ENCODE data around the gene COL5A3.
"Not testable (repeated sequence)": the region's sequence is repeated elsewhere in the genome, so short reads cannot be mapped to it uniquely, and the experiment has no call there.

COL5A3 gene

GRCh38 chr19:10010247-10010691, at the start of gene COL5A3:
Gene COL5A3, minus strand, starts transcription at chr19:10010504. Its CDS starts 119 bp downstream, at chr19:10010385.
- DNase-seq (ENCODE audit: low read depth in 3 of 3), result no peak

- no peak for DNase-seq (ENCODE audit: low read depth in 3 of 3)
Measured at GRCh38 chr19:10052602-10053360, 42.5 kb upstream of the COL5A3 start.

DNA sequence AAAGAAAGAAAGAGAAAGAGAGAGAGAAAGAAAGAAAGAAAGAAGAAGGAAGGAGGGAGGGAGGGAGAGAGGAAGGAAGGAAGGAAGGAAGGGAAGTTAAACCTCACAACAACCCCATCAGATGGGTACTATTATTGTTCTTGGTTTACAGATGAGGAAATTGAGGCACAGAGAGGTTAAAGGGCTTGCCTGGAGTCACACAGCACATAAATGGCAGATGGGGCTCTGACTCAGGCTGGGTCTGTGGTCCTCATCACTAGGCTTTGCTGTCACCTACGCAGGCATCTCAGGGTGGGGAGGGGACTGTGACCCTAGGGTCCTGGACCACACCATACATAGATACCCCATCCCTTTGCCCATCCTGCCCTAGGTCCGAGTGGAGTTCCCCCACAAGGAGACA, 39.3 kb upstream of the COL5A3 start:
- DNase-seq (ENCODE audit: low read depth in 3 of 3), result no peak

- no peak for DNase-seq (ENCODE audit: low read depth in 3 of 3)
Measured at GRCh38 chr19:10045371-10045770, 35.1 kb upstream of the COL5A3 start.

DNA sequence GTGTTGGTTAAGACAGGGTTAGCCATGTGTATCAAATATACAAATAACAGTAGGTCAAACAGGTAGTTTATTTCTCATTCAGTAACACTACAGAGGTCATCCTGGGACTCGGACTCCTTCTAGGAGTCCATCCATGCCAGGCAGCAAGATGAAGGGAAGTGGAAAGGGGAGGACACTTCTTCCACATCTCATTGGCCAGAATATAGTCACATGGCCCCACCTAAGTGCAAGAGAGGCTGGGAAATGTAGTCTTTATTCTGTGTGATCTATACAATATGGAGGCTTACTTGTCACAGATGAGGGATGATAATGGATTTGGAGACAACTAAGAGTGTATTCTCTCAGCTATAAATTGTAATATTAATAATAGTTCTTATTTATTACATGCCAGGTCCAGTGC, 34.1 kb upstream of the COL5A3 start:
- no peak for DNase-seq (ENCODE audit: low read depth in 3 of 3)

DNA sequence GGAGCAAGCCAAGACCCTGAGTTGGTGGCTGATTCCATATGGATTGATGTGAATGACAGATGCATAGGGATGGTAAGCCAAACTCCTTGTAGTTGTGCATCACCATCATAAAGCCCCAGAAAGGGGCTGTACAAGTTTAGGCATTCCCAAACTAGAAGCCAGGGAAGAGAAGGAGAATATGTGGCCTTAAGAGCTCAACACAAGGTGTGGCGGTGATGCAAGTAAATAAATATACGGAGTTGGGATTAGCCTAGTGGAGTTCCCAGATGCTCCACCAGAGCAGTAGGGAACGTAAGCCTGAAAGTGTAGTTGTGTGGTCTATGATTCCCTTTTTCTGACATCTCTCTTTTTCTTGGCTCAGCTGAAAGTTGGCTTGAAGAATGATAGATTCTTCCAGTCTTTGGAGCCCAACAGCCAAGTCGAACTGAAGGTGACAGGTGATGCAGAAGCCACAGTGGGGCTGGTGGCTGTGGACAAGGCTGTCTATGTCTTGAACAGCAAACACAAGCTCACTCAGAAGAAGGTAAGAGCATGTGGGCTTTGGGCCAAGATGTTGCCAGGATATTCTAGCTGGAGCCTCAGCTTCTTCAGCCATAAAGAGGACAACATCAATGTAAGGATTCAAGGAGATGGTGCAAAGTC, 33.1 kb upstream of the COL5A3 start:
- no peak for DNase-seq (ENCODE audit: low read depth in 3 of 3)

DNA sequence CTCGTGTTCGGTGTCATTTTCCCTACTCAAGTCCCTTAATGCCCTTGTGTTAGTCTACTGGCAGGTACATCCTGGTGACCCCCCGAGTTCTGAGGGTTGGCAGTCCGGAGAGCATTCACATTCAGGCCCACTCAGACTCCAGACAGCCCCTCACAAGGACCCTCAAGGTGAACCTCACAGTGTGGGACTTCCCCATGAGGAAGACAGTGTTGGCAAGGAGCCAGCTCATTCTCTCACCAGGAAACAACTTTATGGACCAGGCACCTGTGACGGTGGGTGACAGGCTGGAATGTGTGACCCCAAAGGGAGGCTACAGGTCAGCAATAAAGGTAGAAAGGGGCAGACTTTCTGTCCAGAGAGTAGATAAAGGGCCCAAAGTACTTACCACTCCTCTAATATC, 27.5 kb upstream of the COL5A3 start:
- no peak for DNase-seq (ENCODE audit: low read depth in 3 of 3)

DNA sequence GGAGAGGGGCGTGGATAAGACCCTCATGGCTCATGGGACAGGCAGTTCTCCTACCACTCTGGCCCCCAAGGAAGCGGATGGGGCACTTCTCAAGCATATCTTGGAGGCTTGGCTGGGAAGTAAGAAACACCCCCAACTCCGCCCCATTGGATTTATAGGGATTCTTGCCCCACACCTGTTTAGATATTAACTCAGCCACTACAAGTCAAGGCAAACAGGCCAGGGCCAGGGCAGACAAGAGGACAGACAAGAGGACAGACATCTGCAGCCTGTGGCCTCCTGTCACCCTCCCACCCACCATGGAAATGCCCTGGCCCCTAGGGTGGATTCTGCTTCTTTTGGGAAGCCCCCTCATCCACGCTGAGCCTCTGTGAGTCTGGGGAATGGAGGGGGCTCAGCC, 27.1 kb upstream of the COL5A3 start:
- no peak for DNase-seq (ENCODE audit: low read depth in 3 of 3)

DNA sequence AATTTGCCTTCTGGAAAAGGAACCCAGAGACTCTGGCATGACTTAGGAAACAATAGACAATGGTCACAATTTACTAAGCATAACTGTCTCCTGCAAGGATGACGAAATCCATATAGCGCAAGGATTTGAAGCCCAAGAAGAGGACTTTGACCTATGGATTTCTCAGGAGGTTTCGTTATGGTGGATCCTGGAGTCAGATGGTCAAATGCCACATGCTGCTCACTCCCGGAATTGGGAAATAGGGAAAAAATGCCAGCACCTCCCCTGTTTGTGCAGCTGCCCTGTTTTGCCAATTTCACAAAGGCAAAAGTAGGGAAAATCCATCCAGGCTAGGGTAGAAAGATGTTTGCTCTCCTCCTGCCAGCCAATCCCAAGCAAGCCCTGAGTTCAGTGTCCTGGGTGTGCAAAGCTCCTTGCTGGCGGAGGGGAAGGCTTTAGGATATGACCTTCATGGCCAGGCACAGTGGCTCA, 26.3 kb upstream of the COL5A3 start:
- no peak for DNase-seq (ENCODE audit: low read depth in 3 of 3)

GRCh38 chr19:10033614-10034013, 23.3 kb upstream of the COL5A3 start:
- no peak for DNase-seq (ENCODE audit: low read depth in 3 of 3)

- DNase-seq (ENCODE audit: low read depth in 3 of 3), result peak; percentile 51 to 63 (median 54)
Measured at GRCh38 chr19:10027158-10027997, 17.1 kb upstream of the COL5A3 start.

DNA sequence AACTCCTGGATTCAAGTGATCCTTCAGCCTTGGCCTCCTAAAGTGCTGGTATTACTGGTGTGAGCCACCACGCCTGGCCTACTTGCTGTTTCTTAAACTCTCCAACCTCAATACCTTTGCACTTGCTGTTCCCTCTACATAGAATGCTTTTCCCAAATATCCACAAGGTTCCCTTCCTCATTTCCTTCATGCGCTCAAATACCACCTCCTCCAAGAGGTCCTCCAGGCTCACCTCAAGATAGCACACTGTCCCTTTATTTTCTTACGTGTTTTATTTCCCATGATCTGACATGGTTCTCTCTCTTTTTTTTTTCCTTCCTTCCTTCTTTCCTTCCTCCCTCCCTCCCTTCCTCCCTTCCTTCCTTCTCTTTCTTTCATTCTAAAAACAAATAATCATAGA, 16.4 kb upstream of the COL5A3 start:
- DNase-seq (ENCODE audit: low read depth in 3 of 3), result no peak

DNA sequence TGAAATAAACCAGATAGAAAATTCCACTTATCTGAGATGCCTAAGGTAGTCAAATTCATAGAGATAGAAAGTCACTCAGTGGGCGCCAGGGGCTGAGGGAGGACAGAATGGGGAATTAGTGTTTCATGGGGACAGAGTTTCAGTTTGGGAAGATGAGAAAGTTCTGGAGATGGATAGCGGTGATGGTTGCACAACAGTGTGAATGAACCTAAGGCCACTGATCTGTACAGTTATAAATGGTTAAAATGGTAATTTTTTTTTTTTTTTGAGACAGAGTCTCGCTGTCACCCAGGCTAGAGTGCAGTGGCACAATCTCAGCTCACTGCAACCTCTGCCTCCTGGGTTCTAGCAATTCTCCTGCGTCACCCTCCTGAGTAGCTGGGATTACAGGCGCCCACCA, 12.8 kb upstream of the COL5A3 start:
- not testable (repeated sequence) for DNase-seq (ENCODE audit: low read depth in 3 of 3)

DNA sequence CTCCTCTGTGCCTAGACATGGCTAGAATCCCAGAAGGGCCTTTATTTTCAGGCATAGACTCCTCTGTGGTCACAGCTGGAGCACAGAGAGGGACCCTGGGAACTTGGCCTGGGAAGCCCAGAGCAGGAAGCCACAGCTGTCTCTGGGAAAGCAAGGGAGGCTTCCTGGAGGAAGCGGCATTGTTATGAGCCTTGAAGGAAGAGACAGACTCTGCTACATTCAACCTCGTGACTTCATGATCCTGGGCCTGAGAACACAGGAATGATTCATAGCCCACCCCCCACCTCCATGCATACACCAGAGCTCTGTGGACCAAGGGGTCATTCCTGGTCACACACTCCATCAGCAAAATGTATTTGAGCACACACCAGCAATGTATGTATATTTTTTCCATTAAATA, 11.6 kb upstream of the COL5A3 start:
- no peak for DNase-seq (ENCODE audit: low read depth in 3 of 3)

DNA sequence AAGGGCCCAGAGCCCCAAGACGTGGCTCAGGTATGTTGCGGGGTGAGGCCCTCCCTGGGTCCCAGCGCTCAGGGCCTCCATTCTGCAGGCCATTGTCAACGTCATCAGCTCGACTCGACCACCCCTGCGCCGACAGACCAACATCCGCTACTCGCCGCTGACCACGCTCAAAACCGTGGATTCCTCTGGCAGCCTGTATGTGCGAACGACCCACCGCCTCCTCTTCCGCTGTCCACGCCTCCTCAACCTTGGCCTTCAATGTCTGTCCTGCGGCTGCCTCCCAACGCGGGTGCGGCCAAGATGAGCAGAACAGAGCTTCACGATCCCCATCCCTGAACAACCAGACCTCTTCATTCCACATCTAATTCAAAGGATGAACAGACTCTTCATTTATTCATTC, 11.1 kb upstream of the COL5A3 start:
- DNase-seq (ENCODE audit: low read depth in 3 of 3), result no peak

DNA sequence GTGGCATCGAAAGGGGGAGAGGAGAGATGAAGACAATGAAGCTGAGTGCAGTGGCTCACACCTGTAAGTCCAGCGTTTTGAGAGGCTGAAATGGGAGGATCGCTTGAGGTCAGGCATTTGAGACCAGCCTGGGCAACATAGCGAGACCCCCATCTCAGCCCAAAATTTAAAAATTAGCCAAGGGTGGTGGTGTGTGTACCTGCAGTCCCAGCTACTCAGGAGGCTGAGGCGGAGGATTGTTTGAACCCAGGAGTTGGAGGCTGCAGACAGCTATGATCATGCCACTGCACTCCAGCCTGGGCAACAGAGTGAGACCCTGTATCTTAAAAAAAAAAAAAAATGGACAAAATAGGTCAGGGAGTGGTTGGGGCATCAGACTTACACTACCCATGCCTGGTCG, 10.5 kb upstream of the COL5A3 start:
- DNase-seq (ENCODE audit: low read depth in 3 of 3), result no peak

DNA sequence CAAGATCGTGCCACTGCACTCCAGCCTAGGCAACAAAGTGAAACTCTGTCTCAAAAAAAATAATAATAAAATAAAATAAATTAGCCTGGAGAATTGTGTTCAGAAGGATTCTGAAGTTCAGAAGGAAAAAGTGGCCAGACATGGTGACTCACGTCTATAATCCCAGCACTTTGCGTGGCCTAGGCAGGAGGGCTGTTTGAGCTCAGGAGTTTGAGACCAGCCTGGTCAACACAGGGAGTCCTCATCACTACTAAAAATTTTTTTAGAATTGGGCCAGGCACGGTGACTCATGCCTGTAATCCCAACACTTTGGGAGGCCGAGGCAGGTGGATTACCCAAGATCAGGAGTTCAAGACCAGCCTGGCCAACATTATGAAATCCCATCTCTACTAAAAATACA, 8.9 kb upstream of the COL5A3 start:
- DNase-seq (ENCODE audit: low read depth in 3 of 3), result no peak

DNA sequence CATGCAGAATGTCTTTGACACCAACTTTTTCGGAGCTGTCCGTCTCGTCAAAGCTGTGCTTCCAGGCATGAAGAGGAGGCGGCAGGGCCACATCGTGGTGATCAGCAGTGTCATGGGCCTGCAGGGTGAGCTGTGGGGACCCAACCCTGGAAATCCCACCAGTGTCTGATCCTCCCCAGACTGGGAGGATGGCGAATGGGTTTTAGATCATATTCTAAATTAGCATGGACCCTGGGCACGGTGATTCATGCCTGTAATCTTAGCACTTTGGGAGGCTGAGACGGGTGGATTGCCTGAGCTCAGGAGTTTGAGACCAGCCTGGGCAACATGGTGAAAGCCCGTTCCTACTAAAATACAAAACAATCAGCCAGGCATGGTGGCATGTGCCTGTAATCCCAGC, 8.5 kb upstream of the COL5A3 start:
- DNase-seq (ENCODE audit: low read depth in 3 of 3), result no peak

- DNase-seq (ENCODE audit: low read depth in 3 of 3), result no peak
Measured at GRCh38 chr19:10018263-10018662, 8.0 kb upstream of the COL5A3 start.

DNA sequence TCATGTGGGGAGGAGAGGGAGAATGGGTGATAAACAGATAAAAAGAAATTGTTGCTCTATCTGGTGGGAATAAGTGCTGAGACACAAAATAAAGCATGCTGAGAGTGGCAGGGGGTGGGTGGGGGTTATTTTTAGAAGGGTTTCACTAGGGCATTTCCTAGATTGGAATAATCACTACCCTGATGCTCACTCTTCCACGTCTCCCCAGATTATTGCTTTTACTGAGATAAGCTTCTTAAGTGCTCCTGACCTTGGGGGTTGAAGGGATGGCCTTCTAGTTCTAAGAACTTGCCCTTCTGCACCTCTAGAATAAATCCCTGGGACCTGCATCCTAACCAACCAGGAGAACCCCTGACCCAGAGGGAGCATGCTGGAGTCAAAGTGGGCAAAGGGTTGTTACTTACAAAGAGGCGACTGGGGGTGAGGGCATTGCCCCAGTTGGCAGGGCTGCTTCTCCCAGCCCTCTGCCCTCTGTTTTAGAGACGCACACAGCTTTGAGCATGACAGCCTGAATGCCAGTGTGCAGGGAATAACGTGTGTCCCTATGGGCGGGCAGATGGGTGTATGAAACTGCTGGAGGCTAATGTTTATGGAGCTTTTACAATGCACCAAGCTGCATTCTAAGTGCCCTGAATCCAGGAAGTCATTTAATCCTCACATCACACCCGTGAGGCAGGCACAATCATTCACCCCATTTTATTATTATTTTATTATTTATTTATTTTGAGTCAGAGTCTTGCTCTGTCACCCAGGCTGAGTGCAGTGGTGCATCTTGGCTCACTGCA, 3.7 kb upstream of the COL5A3 start:
- no peak for DNase-seq (ENCODE audit: low read depth in 3 of 3)

GRCh38 chr19:10013316-10013715, 3.0 kb upstream of the COL5A3 start, which contains the start of gene RDH8:
Gene RDH8, plus strand, starts transcription at chr19:10013483. Its CDS starts 15 bp downstream, at chr19:10013498.
- no peak for DNase-seq (ENCODE audit: low read depth in 3 of 3)

DNA sequence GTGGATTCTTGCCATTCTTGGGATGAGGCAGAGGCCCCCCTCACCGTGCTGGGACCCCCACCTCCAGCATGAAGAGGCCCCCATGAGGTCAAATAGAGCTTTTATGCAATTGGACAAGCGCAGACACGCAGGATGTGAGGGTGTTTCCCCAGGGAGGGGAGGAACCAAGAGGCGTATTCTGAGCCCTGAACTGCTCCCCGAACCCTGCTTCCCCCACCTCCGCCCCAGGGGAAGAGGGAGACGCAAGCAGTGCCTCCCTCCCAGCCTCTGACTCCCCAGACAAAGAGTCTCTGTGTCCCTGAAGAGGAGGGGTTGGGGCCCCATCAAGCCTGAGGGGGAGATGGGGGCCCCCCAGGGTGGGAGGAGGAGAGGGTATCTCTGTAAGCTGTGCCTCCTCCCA, 1.7 kb upstream of the COL5A3 start:
- no peak for DNase-seq (ENCODE audit: low read depth in 3 of 3)
